GM12864 (cell line): ENCODE results near the gene KMT5C.

Experiments used
- DNase-seq: peaks from one replicate; pipeline ENCODE4 v3.0.0-alpha.2; 2011; ENCODE audit warnings: low read depth
- H3K4me3 ChIP-seq: 2 replicates; pipeline ENCODE4 v1.5.1; 2011; ENCODE audit warnings: mild to moderate bottlenecking, low read depth, low read length, control low read depth
- TF ChIP-seq, protein P1 (sequence below): IDR thresholded peaks from 2 replicates; pipeline ENCODE4 v1.5.1; 2011; ENCODE audit warnings: low read depth, mild to moderate bottlenecking, moderate library complexity, low read length, control low read depth, inconsistent platforms; ENCODE audit errors: missing control alignments

The KMT5C gene

GRCh38 chr19:55384131-55384919 lies 44.6 kb downstream of the KMT5C start, which contains the start of gene TMEM238:
Gene TMEM238, minus strand, starts transcription at chr19:55384292. Its CDS starts 33 bp downstream, at chr19:55384259.
- peak within 1 kb of the TSS; percentile 67 for H3K4me3 ChIP-seq
- TF ChIP-seq, protein P1, sequence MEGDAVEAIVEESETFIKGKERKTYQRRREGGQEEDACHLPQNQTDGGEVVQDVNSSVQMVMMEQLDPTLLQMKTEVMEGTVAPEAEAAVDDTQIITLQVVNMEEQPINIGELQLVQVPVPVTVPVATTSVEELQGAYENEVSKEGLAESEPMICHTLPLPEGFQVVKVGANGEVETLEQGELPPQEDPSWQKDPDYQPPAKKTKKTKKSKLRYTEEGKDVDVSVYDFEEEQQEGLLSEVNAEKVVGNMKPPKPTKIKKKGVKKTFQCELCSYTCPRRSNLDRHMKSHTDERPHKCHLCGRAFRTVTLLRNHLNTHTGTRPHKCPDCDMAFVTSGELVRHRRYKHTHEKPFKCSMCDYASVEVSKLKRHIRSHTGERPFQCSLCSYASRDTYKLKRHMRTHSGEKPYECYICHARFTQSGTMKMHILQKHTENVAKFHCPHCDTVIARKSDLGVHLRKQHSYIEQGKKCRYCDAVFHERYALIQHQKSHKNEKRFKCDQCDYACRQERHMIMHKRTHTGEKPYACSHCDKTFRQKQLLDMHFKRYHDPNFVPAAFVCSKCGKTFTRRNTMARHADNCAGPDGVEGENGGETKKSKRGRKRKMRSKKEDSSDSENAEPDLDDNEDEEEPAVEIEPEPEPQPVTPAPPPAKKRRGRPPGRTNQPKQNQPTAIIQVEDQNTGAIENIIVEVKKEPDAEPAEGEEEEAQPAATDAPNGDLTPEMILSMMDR = no peak
- DNase-seq = no peak

GRCh38 chr19:55384920-55385723 lies 45.4 kb downstream of the KMT5C start:
- peak; percentile 85 for DNase-seq
- H3K4me3 ChIP-seq = peak overlapping the region; percentile 66

DNA sequence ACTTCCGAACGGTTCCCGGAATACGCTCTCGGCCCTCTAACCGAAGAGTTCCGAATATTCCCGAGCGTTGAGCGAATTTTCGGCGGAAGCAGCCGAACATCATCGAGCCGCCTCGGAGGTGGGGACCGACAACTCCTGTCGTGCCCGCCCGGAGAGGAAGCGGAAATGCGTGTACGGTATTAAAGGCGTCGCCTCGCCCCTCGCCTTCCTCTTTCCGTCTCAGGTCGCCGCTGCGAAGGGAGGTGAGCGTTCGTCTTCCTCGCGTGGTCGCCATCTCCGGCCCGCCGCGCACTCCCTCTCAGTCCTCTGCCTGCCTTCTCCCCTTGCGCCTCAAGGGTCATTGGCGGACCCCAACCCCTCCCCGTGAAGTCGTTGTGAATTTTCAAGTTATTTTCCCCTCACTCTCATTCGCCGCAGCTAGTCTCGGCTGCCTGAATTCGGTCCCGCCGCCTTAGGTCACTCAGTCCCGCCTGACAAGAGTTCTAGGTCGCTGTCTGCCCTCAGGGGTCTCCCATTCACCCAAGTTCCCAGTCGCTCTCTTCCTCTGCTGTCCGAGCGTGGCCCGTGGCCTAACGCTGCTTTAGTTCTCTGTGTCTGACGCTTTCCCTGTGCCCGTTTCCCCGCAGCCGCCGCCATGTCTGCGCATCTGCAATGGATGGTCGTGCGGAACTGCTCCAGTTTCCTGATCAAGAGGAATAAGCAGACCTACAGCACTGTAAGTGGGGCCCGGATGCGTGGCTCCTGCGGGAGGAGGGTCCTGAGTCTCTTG lies 46.2 kb downstream of the KMT5C start, which contains the start of gene RPL28:
TSS of gene RPL28 (plus strand) at position 209 of the 769 bp plus-strand sequence. CDS start at position 635, 426 bp downstream.
- TF ChIP-seq, protein P1 = no peak
- DNase-seq = peak; percentile 94
- peak within 1 kb of the TSS; percentile 69 for H3K4me3 ChIP-seq

More at GRCh38 chr19:55384920-55385723, 45.4 kb downstream of the KMT5C start:
- TF ChIP-seq, protein P1 = no peak

DNA sequence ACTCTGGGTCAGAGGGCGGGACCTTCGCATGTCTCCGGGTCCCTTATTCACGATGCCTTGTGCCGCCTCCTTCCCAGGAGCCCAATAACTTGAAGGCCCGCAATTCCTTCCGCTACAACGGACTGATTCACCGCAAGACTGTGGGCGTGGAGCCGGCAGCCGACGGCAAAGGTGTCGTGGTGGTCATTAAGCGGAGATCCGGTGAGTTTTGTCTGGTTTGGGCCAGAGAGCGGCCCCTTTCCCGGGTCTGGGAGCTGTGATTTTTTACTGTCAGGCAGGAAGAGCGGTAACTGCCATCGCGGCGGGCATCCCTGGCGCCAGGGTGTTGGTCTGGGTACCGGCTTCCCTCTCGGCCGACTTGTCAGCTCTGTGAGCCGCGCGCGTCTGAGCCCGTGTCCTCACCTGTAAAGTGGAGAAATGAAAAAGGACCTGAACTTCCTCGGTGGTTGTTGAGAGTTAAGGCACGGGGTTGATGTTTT lies 46.9 kb downstream of the KMT5C start:
- peak overlapping the region; percentile 69 for H3K4me3 ChIP-seq
- TF ChIP-seq, protein P1 = no peak
- no peak for DNase-seq

DNA sequence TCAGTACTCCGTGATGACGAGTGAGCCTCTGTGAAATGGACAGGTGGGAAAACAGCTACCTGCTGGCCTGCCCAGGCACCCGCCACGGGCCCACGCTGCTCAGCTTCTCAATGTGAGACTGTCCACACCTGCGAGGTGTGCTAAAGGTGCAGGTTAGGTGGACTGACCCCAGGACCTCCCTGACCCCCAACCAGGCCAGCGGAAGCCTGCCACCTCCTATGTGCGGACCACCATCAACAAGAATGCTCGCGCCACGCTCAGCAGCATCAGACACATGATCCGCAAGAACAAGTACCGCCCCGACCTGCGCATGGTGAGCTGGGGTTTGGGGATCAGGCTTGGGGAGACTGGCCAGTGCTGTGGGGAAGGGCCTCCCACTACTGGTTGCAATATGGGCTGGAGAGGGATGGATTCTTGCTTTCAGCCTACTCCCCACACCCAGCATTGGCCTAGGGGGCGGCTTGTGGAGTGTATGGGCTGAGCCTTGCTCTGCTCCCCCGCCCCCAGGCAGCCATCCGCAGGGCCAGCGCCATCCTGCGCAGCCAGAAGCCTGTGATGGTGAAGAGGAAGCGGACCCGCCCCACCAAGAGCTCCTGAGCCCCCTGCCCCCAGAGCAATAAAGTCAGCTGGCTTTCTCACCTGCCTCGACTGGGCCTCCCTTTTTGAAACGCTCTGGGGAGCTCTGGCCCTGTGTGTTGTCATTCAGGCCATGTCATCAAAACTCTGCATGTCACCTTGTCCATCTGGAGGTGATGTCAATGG lies 48.2 kb downstream of the KMT5C start:
- TF ChIP-seq, protein P1 = no peak
- H3K4me3 ChIP-seq = peak overlapping the region; percentile 69
- no peak for DNase-seq
